GM13977 (cell line): ENCODE results near the gene PHPT1.

ENCODE experiments used
- DNase-seq: peaks from one replicate; pipeline ENCODE4 v3.0.0; 2012; ENCODE audit warnings: low spot score
- in situ Hi-C: fragments of 300-500 bp; cut with MboI; formaldehyde crosslinking; loops from one replicate; pipeline ENCODE4 v1.12.0; 2022; ENCODE audit warnings: low sequenced_read_pairs, low pct_unique_long_range_greater_than_20kb, mixed read lengths, inconsistent platforms; ENCODE audit not compliant: unreplicated experiment
- TF ChIP-seq, protein P1 (sequence below): IDR thresholded peaks from 2 replicates; pipeline ENCODE4 v1.5.1; 2012; ENCODE audit warnings: mild to moderate bottlenecking, control low read depth; ENCODE audit not compliant: insufficient read depth; ENCODE audit errors: extremely low read depth, missing control alignments

The PHPT1 gene

DNA sequence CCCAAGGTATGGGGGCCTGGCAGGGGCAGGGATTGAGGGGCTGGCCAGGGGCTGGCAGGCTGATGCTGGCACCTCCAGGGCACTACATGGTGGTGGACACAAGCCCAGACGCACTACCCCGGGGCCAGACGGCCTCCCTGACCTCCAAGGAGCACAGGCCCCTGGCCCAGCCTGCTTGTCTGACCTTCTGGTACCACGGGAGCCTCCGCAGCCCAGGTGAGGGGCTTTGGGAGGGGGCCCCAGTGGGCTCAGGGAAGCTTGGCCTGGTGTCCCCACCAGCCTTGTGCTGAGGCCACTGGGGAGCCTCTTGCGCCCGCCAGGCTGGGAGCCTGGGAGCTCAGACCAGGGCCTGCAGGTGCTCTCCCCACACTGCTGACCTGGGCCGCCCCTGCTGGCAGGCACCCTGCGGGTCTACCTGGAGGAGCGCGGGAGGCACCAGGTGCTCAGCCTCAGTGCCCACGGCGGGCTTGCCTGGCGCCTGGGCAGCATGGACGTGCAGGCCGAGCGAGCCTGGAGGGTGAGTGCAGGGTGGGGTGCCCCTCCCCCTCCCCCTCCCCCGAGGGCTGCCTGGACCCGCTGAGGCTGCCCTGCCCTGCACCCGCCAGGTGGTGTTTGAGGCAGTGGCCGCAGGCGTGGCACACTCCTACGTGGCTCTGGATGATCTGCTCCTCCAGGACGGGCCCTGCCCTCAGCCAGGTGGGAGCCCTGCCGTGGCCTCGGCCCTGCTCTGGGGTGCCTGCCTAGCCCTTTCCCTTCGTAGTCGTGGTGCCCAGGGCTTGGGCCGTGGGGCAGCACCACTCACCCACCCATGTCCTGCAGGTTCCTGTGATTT lies 8.6 kb downstream of the PHPT1 start:
- in situ Hi-C loops: no loop called here
- no peak for DNase-seq
- TF ChIP-seq, protein P1, sequence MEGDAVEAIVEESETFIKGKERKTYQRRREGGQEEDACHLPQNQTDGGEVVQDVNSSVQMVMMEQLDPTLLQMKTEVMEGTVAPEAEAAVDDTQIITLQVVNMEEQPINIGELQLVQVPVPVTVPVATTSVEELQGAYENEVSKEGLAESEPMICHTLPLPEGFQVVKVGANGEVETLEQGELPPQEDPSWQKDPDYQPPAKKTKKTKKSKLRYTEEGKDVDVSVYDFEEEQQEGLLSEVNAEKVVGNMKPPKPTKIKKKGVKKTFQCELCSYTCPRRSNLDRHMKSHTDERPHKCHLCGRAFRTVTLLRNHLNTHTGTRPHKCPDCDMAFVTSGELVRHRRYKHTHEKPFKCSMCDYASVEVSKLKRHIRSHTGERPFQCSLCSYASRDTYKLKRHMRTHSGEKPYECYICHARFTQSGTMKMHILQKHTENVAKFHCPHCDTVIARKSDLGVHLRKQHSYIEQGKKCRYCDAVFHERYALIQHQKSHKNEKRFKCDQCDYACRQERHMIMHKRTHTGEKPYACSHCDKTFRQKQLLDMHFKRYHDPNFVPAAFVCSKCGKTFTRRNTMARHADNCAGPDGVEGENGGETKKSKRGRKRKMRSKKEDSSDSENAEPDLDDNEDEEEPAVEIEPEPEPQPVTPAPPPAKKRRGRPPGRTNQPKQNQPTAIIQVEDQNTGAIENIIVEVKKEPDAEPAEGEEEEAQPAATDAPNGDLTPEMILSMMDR: no peak

DNA sequence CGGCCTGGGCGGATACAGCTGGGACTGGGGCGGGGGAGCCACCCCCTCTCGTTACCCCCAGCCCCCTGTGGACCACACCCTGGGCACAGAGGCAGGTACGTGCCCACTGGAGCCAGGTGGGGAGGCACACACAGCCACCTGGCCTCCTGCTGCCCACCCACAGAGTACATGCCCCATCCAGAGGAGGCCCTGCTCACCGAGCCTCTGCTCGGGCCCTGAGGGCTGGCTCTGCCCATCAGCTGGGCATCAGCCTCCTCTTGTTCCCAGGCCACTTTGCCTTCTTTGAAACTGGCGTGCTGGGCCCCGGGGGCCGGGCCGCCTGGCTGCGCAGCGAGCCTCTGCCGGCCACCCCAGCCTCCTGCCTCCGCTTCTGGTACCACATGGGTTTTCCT lies 9.2 kb downstream of the PHPT1 start:
- in situ Hi-C loops: no loop called here
- no peak for DNase-seq
- TF ChIP-seq, protein P1: no peak

DNA sequence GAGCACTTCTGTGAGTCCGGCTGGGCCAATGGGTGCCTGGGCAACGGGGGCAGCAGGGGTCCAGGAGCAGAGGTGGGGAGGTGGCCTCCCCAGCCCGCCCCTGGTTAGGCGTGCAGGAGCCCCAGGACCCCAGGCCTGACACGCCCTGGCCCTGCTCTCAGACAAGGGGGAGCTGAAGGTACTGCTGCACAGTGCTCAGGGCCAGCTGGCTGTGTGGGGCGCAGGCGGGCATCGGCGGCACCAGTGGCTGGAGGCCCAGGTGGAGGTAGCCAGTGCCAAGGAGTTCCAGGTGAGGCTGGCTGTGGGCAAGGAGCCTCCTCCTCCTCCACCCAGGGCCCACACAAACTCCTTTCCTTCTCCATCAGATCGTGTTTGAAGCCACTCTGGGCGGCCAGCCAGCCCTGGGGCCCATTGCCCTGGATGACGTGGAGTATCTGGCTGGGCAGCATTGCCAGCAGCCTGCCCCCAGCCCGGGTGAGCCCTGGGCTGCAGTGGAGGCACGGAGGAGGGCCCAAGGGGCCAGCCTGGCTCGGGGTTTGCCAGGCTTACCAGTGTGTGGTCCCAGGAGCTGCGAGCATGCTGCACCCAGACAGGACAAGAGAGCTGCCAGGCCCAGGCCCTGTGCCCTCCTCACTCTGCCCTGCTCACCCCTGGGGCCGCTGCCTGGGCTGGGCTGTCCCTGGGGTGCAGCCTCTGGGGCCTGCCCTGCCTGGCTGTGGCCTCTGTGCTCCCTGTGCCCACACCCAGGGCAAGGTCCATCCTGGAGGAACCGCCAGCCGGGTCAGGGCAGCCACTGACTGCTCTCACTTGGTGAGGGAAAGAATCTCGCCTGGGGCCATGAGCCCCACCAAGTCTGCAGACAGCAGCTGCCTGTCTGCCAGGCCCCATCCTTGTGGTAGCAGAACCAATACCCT lies 9.9 kb downstream of the PHPT1 start:
- TF ChIP-seq, protein P1: no peak
- DNase-seq: no peak
- in situ Hi-C loops: no loop called here

DNA sequence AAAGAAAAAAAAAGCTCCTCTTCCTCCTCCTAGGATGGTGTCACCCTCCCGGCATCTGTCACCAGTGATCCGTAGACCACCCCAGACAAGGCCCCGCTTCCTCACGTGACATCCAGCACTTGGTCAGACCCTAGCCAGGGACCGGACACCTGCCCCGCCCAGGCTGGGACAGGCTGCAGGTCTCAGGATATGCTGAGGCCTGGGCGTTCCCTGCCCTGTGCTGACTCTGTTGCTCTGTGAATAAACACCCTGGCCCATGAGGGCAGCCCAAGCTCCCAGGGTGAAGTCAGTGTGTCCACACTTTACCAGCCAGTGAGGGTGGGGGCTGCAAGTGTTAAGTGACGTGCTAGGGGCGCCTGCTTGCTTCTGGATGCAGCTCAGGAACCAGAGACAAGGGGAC lies 11.3 kb downstream of the PHPT1 start:
- TF ChIP-seq, protein P1: no peak
- in situ Hi-C loops: no loop called here

DNA sequence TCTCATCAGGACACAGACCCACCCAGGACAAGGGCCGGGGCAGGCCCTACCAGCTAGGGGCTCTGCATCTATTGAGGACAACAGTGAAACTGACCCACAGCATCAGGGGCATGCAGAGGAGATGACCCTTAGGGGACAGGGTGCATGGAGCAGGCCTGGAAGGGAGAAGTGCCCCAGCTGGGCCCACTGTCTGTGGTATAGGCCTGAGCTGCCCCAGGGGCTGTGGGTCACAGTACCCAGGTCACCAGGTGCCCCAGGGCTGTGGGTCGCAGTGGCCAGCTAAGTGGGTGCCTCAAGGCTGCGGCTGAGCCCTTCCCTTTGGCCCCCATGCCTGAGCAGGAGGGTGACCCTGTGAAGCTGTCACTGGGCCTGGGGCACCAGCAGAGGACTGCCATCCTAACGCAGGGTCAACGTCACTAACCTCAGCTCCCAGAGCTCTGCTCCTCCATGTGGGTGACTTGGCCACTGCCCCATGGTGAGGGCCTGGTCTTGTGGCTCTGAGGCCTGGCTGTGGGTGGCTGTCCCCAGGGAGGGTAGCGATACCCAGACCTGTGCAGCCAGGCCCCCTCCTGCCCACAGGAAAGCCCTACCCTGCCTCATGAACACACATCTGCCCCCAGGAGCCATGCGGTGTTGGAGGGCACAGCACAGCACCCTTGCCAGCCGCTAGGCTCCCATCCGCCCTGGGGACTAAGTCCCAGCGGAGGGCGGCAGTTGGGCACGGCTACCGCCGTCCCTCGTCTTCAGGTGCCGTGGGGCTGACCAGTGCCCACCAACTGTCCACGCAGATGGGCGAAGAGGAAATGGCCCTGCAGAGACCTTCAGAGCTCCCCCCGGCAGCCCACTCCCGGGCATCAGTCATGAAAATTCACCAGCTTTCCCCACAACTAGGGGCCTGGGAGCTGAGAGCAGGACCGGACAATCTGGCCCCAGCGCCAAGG lies 12.0 kb downstream of the PHPT1 start:
- DNase-seq: no peak
- in situ Hi-C loops: no loop called here
- TF ChIP-seq, protein P1: no peak

More for the DNA sequence above, 11.3 kb downstream of the PHPT1 start:
- no peak for DNase-seq
